K562 (cell line): ENCODE data around the gene WDFY2. TPM values are rescaled to one million over a fixed set of nuclear protein-coding genes. Genes with fewer than 3 reads are reported as not detected.

Source experiments
- E2F6 ChIP-seq, 2 experiments: IDR thresholded peaks; 2 replicates each; pipeline ENCODE4 v1.6.1; 2011; ENCODE audit warnings: borderline replicate concordance in 1 of 2, control low read depth in 1 of 2, low read depth in 1 of 2, low read length in 1 of 2, mild to moderate bottlenecking in 1 of 2, mixed read lengths in 1 of 2, moderate library complexity in 1 of 2; ENCODE audit not compliant: insufficient read depth in 1 of 2, insufficient read length in 1 of 2, poor library complexity in 1 of 2, severe bottlenecking in 1 of 2; ENCODE audit errors: extremely low read depth in 1 of 2
- ELF4 ChIP-seq: fragments of 450-650 bp; formaldehyde crosslinking; IDR thresholded peaks from 2 replicates; pipeline ENCODE4 v1.4.0; 2022; ENCODE audit warnings: missing genetic modification characterization
- EWSR1 ChIP-seq: fragments of 450-650 bp; IDR thresholded peaks from 2 replicates; pipeline ENCODE4 v1.6.1; 2018; ENCODE audit warnings: borderline replicate concordance, mild to moderate bottlenecking, low read depth, moderate library complexity; ENCODE audit not compliant: partially characterized antibody
- GABPA ChIP-seq: fragments of 200-800 bp; sonication (Bioruptor generic); conservative IDR thresholded peaks from 2 replicates; pipeline ENCODE4 v1.6.1; 2016; ENCODE audit warnings: low read depth, missing genetic modification characterization, missing compliant biosample characterization
- GATAD2B ChIP-seq: fragments of 450-650 bp; IDR thresholded peaks from 2 replicates; pipeline ENCODE4 v1.6.1; 2017; ENCODE audit warnings: mild to moderate bottlenecking, borderline replicate concordance
- KDM2B ChIP-seq: fragments of 250-450 bp; sonication (Bioruptor Pico); IDR thresholded peaks from 2 replicates; pipeline ENCODE4 v1.8.0; 2021; ENCODE audit warnings: mild to moderate bottlenecking, moderate library complexity
- KLF13 ChIP-seq: fragments of 450-650 bp; IDR thresholded peaks from 2 replicates; pipeline ENCODE4 v1.6.1; 2016; ENCODE audit warnings: missing genetic modification characterization, low read depth, mild to moderate bottlenecking, missing compliant biosample characterization, moderate library complexity, borderline replicate concordance
- NKRF ChIP-seq: fragments of 450-650 bp; IDR thresholded peaks from 2 replicates; pipeline ENCODE4 v1.6.1; 2016; ENCODE audit warnings: borderline replicate concordance
- POLR2G ChIP-seq: fragments of 200-400 bp; formaldehyde crosslinking; IDR thresholded peaks from 2 replicates; pipeline ENCODE4 v1.6.1; 2017; ENCODE audit warnings: low read depth, mild to moderate bottlenecking, antibody characterized with exemption, low read length, moderate library complexity
- RAD21 ChIP-seq, 2 experiments: fragments of 250-450 bp in 1 of 2; fragments of 450-650 bp in 1 of 2; sonication (Bioruptor Pico) in 1 of 2; formaldehyde crosslinking in 1 of 2; IDR thresholded peaks in 1 of 2; conservative IDR thresholded peaks in 1 of 2; 2 replicates each; pipeline versions ENCODE4 v1.4.0 to v1.8.0; 2020 to 2022; ENCODE audit warnings: mild to moderate bottlenecking in 2 of 2, moderate library complexity in 1 of 2
- RBM15 ChIP-seq: fragments of 200-400 bp; formaldehyde crosslinking; IDR thresholded peaks from 2 replicates; pipeline ENCODE4 v1.6.1; 2018; ENCODE audit warnings: mild to moderate bottlenecking, low read length, moderate library complexity; ENCODE audit not compliant: insufficient read depth
- RHOXF2B ChIP-seq: fragments of 250-450 bp; sonication (Bioruptor Pico); conservative IDR thresholded peaks from 2 replicates; pipeline ENCODE4 v1.5.1; 2021
- SMAD3 ChIP-seq: fragments of 450-650 bp; formaldehyde crosslinking; conservative IDR thresholded peaks from 2 replicates; pipeline ENCODE4 v1.4.0; 2020; ENCODE audit warnings: mild to moderate bottlenecking
- TBL1XR1 ChIP-seq, 2 experiments: IDR thresholded peaks; 2 replicates each; pipeline ENCODE4 v1.6.1; 2012; ENCODE audit warnings: improper control_type of control experiment in 2 of 2, low read length in 2 of 2, mild to moderate bottlenecking in 1 of 2
- ZBTB2 ChIP-seq: fragments of 450-650 bp; IDR thresholded peaks from 2 replicates; pipeline ENCODE4 v1.6.1; 2016; ENCODE audit warnings: antibody characterized with exemption
- ZNF518B ChIP-seq: fragments of 250-450 bp; sonication (Bioruptor Pico); IDR thresholded peaks from 2 replicates; pipeline ENCODE4 v1.5.0; 2021; ENCODE audit warnings: mild to moderate bottlenecking, moderate library complexity
- ZNF586 ChIP-seq: fragments of 450-650 bp; formaldehyde crosslinking; conservative IDR thresholded peaks from 2 replicates; pipeline ENCODE4 v1.4.0; 2020; ENCODE audit warnings: mild to moderate bottlenecking, moderate library complexity
- polyA plus RNA-seq, 8 experiments: library from polyadenylated mRNA; depleted of rRNA in 4 of 8; stranded (reverse) in 5 of 8; unstranded in 3 of 8; fragments of >200 nt; fragmentation: Nextera tagmentation in 2 of 8; fragmentation: Illumina TruSeq in 1 of 8; extraction: Ambion mirVana in 2 of 8; extraction: Trizol in 1 of 8; gene quantifications; 2 replicates each; pipeline versions ENCODE4 v1.2.1 to v1.2.3, GENCODE V29; 2011 to 2014; ENCODE audit warnings: inconsistent platforms in 1 of 8, missing spikeins in 1 of 8
- total RNA-seq, 7 experiments: library from RNA; depleted of rRNA in 6 of 7; stranded (reverse); fragments of >200 nt in 6 of 7; fragmentation: Illumina TruSeq in 2 of 7; extraction: Trizol in 2 of 7; gene quantifications; 2 replicates each; pipeline versions ENCODE4 v1.2.1 to v1.2.3, GENCODE V29; 2011 to 2021; ENCODE audit warnings: low replicate concordance in 1 of 7

Gene WDFY2
- total and polyA plus RNA-seq, 9 of the 15 experiments (the other 6 are each of a cell fraction or from before 2014, with no cell fraction given) = 0.66 to 6.4 (median 4.4) TPM

GRCh38 chr13:51583875-51584730 lies at the start of gene WDFY2 (continued):
- 0 out of 2 replicates have a peak, but pooled peaks have one; percentile 41 for TF ChIP-seq KDM2B (CRISPR knock-in tag)
- no peak for TF ChIP-seq RHOXF2B
- no peak for TF ChIP-seq RAD21 (CRISPR knock-in tag; conservative IDR thresholded peaks at IDR 0.05 in 1 of 2, IDR thresholded peaks at IDR 0.05 in 1 of 2)
- TF ChIP-seq TBL1XR1 (IDR thresholded peaks at IDR 0.05; ENCODE audit: low read length in 2 of 2) = no peak
- TF ChIP-seq E2F6 (IDR thresholded peaks at IDR 0.05; ENCODE audit: borderline replicate concordance in 1 of 2, extremely low read depth in 1 of 2, insufficient read depth in 1 of 2, insufficient read length in 1 of 2, low read depth in 1 of 2, low read length in 1 of 2, poor library complexity in 1 of 2, severe bottlenecking in 1 of 2) = peak in 1 of 2 experiments; percentile 58
- TF ChIP-seq ZNF586 (CRISPR knock-in tag) = no peak
- TF ChIP-seq POLR2G = peak; percentile 90
- TF ChIP-seq ZBTB2 = peak; percentile 80
- no peak for TF ChIP-seq GATAD2B
- TF ChIP-seq KLF13 (tag) = peak; percentile 80; the same call in 1 of the 2 replicates
- no peak for TF ChIP-seq SMAD3 (CRISPR knock-in tag)
- TF ChIP-seq ZNF518B = no peak
- TF ChIP-seq ELF4 = 0 out of 2 replicates have a peak, but pooled peaks have one; percentile 11
- TF ChIP-seq RBM15 = no peak
- TF ChIP-seq GABPA (tag) = peak; percentile 91
- TF ChIP-seq EWSR1 = no peak
- peak; percentile 32; the same call in 1 of the 2 replicates for TF ChIP-seq NKRF
